ENCODE results near the gene AP5S1.

AP5S1 gene

DNA sequence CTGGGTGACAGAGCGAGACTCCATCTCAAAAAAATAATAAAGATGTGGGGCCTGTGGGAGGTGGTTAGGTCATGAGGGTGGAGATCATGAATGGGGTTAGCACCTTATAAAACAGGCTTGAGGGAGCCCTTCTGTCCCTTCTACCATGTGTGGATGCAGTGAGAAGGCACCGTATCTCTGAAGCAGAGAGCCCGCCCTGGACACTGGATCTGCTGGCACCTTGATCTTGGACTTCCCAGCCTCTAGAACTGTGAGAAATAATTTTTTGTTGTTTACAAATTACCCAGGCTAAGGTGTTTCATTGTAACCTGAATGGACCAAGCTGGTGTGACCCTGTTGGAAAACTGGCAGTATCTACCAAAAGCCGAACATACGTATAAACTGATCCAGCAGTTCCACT, 53.2 kb downstream of the AP5S1 start:
- no peak for DNase-seq (ENCODE audit: low read depth in 1 of 2, low spot score in 1 of 2)

DNA sequence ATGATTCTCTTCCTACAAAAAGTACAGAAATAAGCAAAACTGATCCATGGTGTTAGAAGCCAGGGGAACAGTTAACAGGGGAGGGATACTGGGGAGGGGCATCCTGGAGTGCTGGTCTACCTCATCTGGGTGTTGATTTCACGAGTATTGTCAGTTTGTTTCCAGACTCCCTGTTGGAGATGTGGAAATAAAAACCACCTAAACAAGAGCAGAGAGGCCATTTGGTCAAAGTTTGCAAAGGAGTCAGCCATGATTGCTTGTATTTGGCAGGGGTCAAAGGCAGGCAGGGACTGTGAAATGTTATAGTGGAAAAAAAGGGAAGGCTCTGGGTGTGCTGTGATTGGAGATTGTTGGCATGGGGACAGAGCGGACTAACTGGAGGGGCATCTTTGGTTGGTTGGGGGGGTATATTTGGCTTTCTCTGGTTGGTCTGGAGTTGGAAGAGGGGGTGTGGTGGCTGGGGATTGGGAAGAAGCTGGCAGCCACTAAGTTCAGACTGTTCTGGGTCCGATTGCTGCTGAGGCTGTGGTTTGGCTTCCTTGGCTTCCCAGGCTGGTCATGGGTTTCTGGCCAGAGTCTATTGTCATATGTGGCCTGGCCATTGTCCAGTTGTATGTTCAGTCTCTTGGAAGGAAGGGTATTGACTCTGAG, 54.0 kb downstream of the AP5S1 start:
- no peak for DNase-seq (ENCODE audit: low read depth in 1 of 2, low spot score in 1 of 2)

DNA sequence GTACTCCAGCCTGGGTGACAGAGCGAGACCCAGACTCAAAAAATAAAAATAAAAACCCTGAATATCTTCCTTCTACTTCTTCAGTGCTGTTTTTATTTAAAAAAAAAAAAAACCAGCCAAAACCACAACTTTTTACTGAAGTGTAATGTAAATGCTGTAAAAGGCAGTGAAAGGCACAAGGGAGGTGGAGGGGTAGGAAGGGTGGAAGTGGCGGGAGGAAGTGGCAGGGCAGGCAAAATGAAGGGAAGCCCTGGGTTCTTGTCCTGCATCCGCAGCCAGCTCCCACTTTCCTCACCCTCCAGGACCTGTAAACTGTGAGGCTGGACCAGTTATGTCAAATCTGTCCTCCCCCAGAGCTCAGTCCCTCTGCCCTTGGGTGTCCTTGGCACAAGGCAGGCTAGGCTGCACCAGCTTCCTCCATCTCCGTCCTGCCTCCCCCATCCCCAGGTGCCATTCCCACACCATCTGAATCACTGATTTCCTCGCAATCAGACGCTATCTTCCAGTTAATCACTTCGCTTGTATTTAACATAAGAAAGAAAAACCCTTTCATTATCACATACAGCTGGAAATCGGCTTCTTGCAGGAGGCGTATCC, 55.1 kb downstream of the AP5S1 start:
- no peak for DNase-seq (ENCODE audit: low read depth in 1 of 2, low spot score in 1 of 2)

GRCh38 chr20:3876000-3876399, 55.7 kb downstream of the AP5S1 start:
- no peak for DNase-seq (ENCODE audit: low read depth in 1 of 2, low spot score in 1 of 2)

DNA sequence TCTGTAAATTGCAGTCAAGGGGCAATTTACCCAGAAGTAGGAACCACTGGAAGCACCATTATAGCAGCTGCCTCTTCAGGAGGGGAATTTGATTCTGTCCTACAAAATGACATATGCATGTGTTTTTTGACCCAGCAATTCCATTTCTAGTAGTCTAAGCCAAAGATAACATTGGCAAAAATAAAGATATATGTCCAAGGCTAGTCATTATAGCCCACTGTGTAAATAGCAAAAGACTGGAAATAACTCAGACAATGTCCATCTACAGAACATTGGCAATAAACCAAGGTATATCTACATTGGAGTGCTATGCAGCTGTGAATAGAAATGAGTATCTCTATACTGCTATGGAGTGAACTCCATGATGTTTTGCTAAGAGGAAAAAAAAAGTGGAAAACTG, 56.3 kb downstream of the AP5S1 start:
- DNase-seq (ENCODE audit: low read depth in 1 of 2, low spot score in 1 of 2) = no peak
